GM12878 (cell line): ENCODE results near the gene BDH1. TPM values are rescaled to one million over a fixed set of nuclear protein-coding genes. Genes with fewer than 3 reads are reported as not detected.

Experiments
- ATAC-seq: fragments of 200-7000 bp; cut with Tn5 transposase; 3 replicates; pipeline ENCODE4 v1.9.1; 2020; ENCODE audit warnings: mild to moderate bottlenecking, moderate library complexity
- BruUV-seq: library from RNA; stranded (reverse); fragments of 400-500 nt; replicated peaks from 2 replicates; lab custom pipeline; 2021; lab: Mats Ljungman, UMichigan
- CTCF ChIA-PET: fragments of 300-600 bp; sonication (Branson Sonifier 250); formaldehyde crosslinking; extraction: SDS; loops from one replicate; lab custom pipeline; 2021; ENCODE audit warnings: inconsistent platforms; lab: Yijun Ruan, JAX
- POLR2A ChIA-PET: fragments of 350-600 bp; formaldehyde crosslinking; extraction: SDS; loops from one replicate; lab custom pipeline; 2021; ENCODE audit warnings: inconsistent platforms; lab: Charles Lee
- RAD21 ChIA-PET: fragments of 300-600 bp; sonication (Branson Sonifier 250); formaldehyde crosslinking; loops from one replicate; lab custom pipeline; 2023; ENCODE audit warnings: antibody characterized with exemption; ENCODE audit not compliant: unreplicated experiment; lab: Charles Lee
- SMC1A ChIA-PET: fragments of 300-600 bp; sonication (Branson Sonifier 250); formaldehyde crosslinking; loops from one replicate; lab custom pipeline; 2023; ENCODE audit not compliant: unreplicated experiment, uncharacterized antibody; lab: Charles Lee
- DNase-seq: peaks from one replicate; pipeline ENCODE4 v3.0.0-alpha.2; 2011; ENCODE audit warnings: low read depth, low spot score
- FAIRE-seq: peaks from 3 replicates; lab custom pipeline; 2011; peaks lifted over from hg19 to GRCh38; lab: Jason Lieb, UNC
- H2AFZ ChIP-seq: 2 replicates; pipeline ENCODE4 v1.6.0; 2011; ENCODE audit warnings: low read depth, low read length, control low read depth; ENCODE audit not compliant: control insufficient read depth
- H3K27ac ChIP-seq: 2 replicates; pipeline ENCODE4 v1.5.1; 2011; ENCODE audit warnings: control low read depth; ENCODE audit not compliant: control insufficient read depth, insufficient read depth
- H3K27me3 ChIP-seq, 2 experiments: replicated peaks in 1 of 2; 2 replicates each; pipeline versions ENCODE4 v1.6.0 to v1.6.1; 2011; ENCODE audit warnings: low read length in 1 of 2; ENCODE audit not compliant: control insufficient read depth in 2 of 2, insufficient read depth in 2 of 2
- H3K36me3 ChIP-seq, 2 experiments: 2 replicates each; pipeline ENCODE4 v1.5.1; 2011; ENCODE audit warnings: low read length in 1 of 2; ENCODE audit not compliant: control insufficient read depth in 2 of 2, insufficient read depth in 2 of 2
- H3K4me1 ChIP-seq: 2 replicates; pipeline ENCODE4 v1.6.1; 2011; ENCODE audit warnings: mild to moderate bottlenecking, low read length, moderate library complexity, mixed read lengths; ENCODE audit not compliant: control insufficient read depth, insufficient read depth
- H3K4me2 ChIP-seq: 2 replicates; pipeline ENCODE4 v1.6.0; 2011; ENCODE audit warnings: control low read depth; ENCODE audit not compliant: control insufficient read depth, insufficient read depth
- H3K4me3 ChIP-seq: fragments of 200-600 bp; sonication (generic); 2 replicates; pipeline ENCODE4 v1.5.1; 2016
- H3K79me2 ChIP-seq: 2 replicates; pipeline ENCODE4 v1.6.0; 2011; ENCODE audit warnings: low read length; ENCODE audit not compliant: control insufficient read depth, insufficient read depth
- H3K9ac ChIP-seq: 2 replicates; pipeline ENCODE4 v1.8.0; 2011; ENCODE audit warnings: low read length, control low read depth, mixed read lengths; ENCODE audit not compliant: control insufficient read depth, insufficient read depth
- H3K9me3 ChIP-seq: replicated peaks from 3 replicates; pipeline ENCODE4 v1.5.1; 2011; ENCODE audit warnings: mild to moderate bottlenecking, low read length; ENCODE audit not compliant: control insufficient read depth, insufficient read depth
- H4K20me1 ChIP-seq: 2 replicates; pipeline ENCODE4 v1.6.0; 2011; ENCODE audit not compliant: control insufficient read depth, insufficient read depth
- CBX5 ChIP-seq: sonication (generic); IDR thresholded peaks from 2 replicates; pipeline ENCODE4 v1.6.1; 2016; ENCODE audit warnings: low read depth, moderate library complexity, mild to moderate bottlenecking, inconsistent platforms
- HCFC1 ChIP-seq: fragments of 150-350 bp; IDR thresholded peaks from 2 replicates; pipeline ENCODE4 v1.6.1; 2014; ENCODE audit warnings: low read length
- IKZF2 ChIP-seq, 2 experiments: fragments of 450-650 bp; IDR thresholded peaks; 2 replicates each; pipeline ENCODE4 v1.6.1; 2017; ENCODE audit warnings: mild to moderate bottlenecking in 2 of 2, moderate library complexity in 2 of 2
- JUNB ChIP-seq: IDR thresholded peaks from 2 replicates; pipeline ENCODE4 v1.6.1; 2016; ENCODE audit warnings: antibody characterized with exemption, mild to moderate bottlenecking
- NFYB ChIP-seq: IDR thresholded peaks from 2 replicates; pipeline ENCODE4 v1.6.1; 2011; ENCODE audit warnings: low read depth, mild to moderate bottlenecking, low read length, improper control_type of control experiment, moderate library complexity; ENCODE audit not compliant: insufficient read depth
- NKRF ChIP-seq: fragments of 450-650 bp; conservative IDR thresholded peaks from 2 replicates; pipeline ENCODE4 v1.6.1; 2017; ENCODE audit warnings: mild to moderate bottlenecking, moderate library complexity
- RAD51 ChIP-seq: fragments of 450-650 bp; IDR thresholded peaks from 2 replicates; pipeline ENCODE4 v1.6.1; 2016; ENCODE audit warnings: moderate library complexity, mild to moderate bottlenecking, inconsistent platforms
- SIX5 ChIP-seq: IDR thresholded peaks from 2 replicates; pipeline ENCODE4 v1.6.1; 2011; ENCODE audit warnings: mild to moderate bottlenecking, low read depth, low read length, moderate library complexity; ENCODE audit not compliant: severe bottlenecking
- USF1 ChIP-seq: IDR thresholded peaks from 2 replicates; pipeline ENCODE4 v1.6.1; 2011; ENCODE audit warnings: borderline replicate concordance, low read depth, mild to moderate bottlenecking, moderate library complexity, mixed read lengths, low read length; ENCODE audit not compliant: insufficient read depth; ENCODE audit errors: extremely low read length
- WRNIP1 ChIP-seq: IDR thresholded peaks from 2 replicates; pipeline ENCODE4 v1.6.1; 2011; ENCODE audit warnings: low read depth, low read length, improper control_type of control experiment, borderline replicate concordance
- YY1 ChIP-seq: IDR thresholded peaks from 2 replicates; pipeline ENCODE4 v1.6.1; 2011; ENCODE audit warnings: low read depth, mild to moderate bottlenecking, low read length
- ZNF384 ChIP-seq: IDR thresholded peaks from 2 replicates; pipeline ENCODE4 v1.6.1; 2012; ENCODE audit warnings: low read depth, mild to moderate bottlenecking, low read length, improper control_type of control experiment, borderline replicate concordance
- WGBS: methylation state at CpG from one replicate; pipeline ENCODE4 v1.1.6; 2016; ENCODE audit warnings: low lambda C conversion rate; ENCODE audit not compliant: insufficient replicate concordance, insufficient coverage; ENCODE audit errors: missing lambda C conversion rate; 5-methylcytosine and 5-hydroxymethylcytosine counted together
- in situ Hi-C: fragments of 300-500 bp; cut with MboI; formaldehyde crosslinking; loops from 9 replicates; pipeline ENCODE4 v1.14.3; 2018; ENCODE audit warnings: mixed read lengths
- intact Hi-C: fragments of 100-400 bp; cut with micrococcal nuclease; formaldehyde crosslinking; loops from one replicate; pipeline ENCODE4 v1.14.2; 2022; ENCODE audit not compliant: unreplicated experiment
- polyA plus RNA-seq, 11 experiments: library from polyadenylated mRNA; depleted of rRNA in 4 of 11; unstranded in 6 of 11; stranded (reverse) in 5 of 11; fragments of >200 nt; fragmentation: Nextera tagmentation in 4 of 11; fragmentation: Illumina TruSeq in 1 of 11; extraction: Ambion mirVana in 4 of 11; extraction: Trizol in 1 of 11; gene quantifications; 1 replicate in 1 of 11; 2 replicates in 10 of 11; pipeline versions ENCODE4 v1.2.1 to v1.2.3, GENCODE V29; 2011 to 2016; ENCODE audit warnings: inconsistent platforms in 2 of 11, missing spikeins in 2 of 11, low read depth in 1 of 11
- total RNA-seq, 4 experiments: library from RNA; depleted of rRNA in 3 of 4; stranded (reverse); fragments of >200 nt in 3 of 4; fragmentation: Illumina TruSeq in 1 of 4; extraction: Trizol in 1 of 4; gene quantifications; 2 replicates each; pipeline versions ENCODE4 v1.2.1 to v1.2.3, GENCODE V29; 2013 to 2021

The BDH1 gene
- total and polyA plus RNA-seq, 10 of the 15 experiments (the other 5 are each of a cell fraction or from before 2014, with no cell fraction given) = 11.3 to 84.5 (median 60.3) TPM

- H3K27ac ChIP-seq = peak overlapping the region; percentile 63
- TF ChIP-seq IKZF2 (IDR thresholded peaks at IDR 0.05) = no peak
- TF ChIP-seq CBX5 = peak; percentile 88; the same call in 1 of the 2 replicates
- TF ChIP-seq JUNB = no peak
- TF ChIP-seq USF1 = peak; percentile 71
- TF ChIP-seq YY1 = peak; percentile 85
- TF ChIP-seq ZNF384 = no peak
- peak; percentile 67 for TF ChIP-seq HCFC1
- TF ChIP-seq RAD51 = peak; percentile 82
- TF ChIP-seq NKRF = no peak
- peak; percentile 64 for TF ChIP-seq SIX5
- TF ChIP-seq NFYB = peak; percentile 64; the same call in 1 of the 2 replicates
- TF ChIP-seq WRNIP1 = no peak
- in situ Hi-C loops = loop anchor here (5.0 to 25.0 kb wide), 2 partner anchors 249 to 514 kb away; no protein-coding TSS in a partner anchor
- peaks cover 24% of the 10 kb centered on the region for H3K4me1 ChIP-seq
- no peak overlapping the region for H3K9ac ChIP-seq
- no peaks in the 10 kb centered on the region for H3K36me3 ChIP-seq
- ATAC-seq (peak; percentile 77), DNase-seq (peak; percentile 45), FAIRE-seq (no peak)
- BruUV-seq = no TSS peak
- intact Hi-C loops = loop anchor here (5.0 kb wide), 1 partner anchor 524 kb away; no protein-coding TSS in a partner anchor
- no peaks in the 10 kb centered on the region for H3K27me3 ChIP-seq
- H3K4me3 ChIP-seq = no peak overlapping the region
- no peaks in the 10 kb centered on the region for H3K79me2 ChIP-seq
- H4K20me1 ChIP-seq = no peaks in the 10 kb centered on the region
- RAD21 ChIA-PET = interaction anchor here (0.7 to 4.8 kb wide), 16 partner anchors 13 to 472 kb away, joined by 3 to 86 read pairs (median 4); partner anchors contain the start of gene MELTF
- POLR2A ChIA-PET = interaction anchor here (1.1 kb wide), 1 partner anchor 274 kb away, joined by 5 read pairs; no protein-coding TSS in a partner anchor
- CTCF ChIA-PET = interaction anchor here (0.7 to 5.6 kb wide), 34 partner anchors 8 to 738 kb away, joined by 3 to 141 read pairs (median 5); no protein-coding TSS in a partner anchor
- SMC1A ChIA-PET = interaction anchor here (0.7 to 4.8 kb wide), 25 partner anchors 14 to 318 kb away, joined by 3 to 89 read pairs (median 4); no protein-coding TSS in a partner anchor
- peak overlapping the region; percentile 78 for H2AFZ ChIP-seq
- WGBS = 96% methylated on average over 1 of the region's 1 CpG
- H3K4me2 ChIP-seq = peak overlapping the region; percentile 71; the same call in 1 of the 2 replicates
- H3K9me3 ChIP-seq = peaks cover 5% of the 10 kb centered on the region; the same call in 2 of the 3 replicates
Observed at GRCh38 chr3:197501496-197501878, 54.3 kb downstream of the BDH1 start.
